Upper lobe of left lung (tissue), 6 donors: ENCODE results near the gene CHRNA7. TPM values are rescaled to one million over a fixed set of nuclear protein-coding genes. Genes with fewer than 3 reads are reported as not detected.

ENCODE experiments used
- ATAC-seq, 2 donors: fragments of 200-7000 bp; cut with Tn5 transposase; one replicate each; pipeline ENCODE4 v1.9.1; 2022; ENCODE audit warnings: mild to moderate bottlenecking in 2 of 2, moderate library complexity in 2 of 2; ENCODE audit not compliant: low FRiP score in 2 of 2
- DNase-seq, 2 donors: peaks; one replicate each; pipeline ENCODE4 v3.0.0-alpha.2; 2019 to 2020
- H3K27ac ChIP-seq, 4 donors: fragments of 200-600 bp; sonication (generic); one replicate each; pipeline ENCODE4 v1.5.1; 2016 to 2019
- H3K27me3 ChIP-seq, 4 donors: fragments of 200-600 bp; sonication (generic); one replicate each; pipeline ENCODE4 v1.5.1; 2017 to 2019
- H3K36me3 ChIP-seq, 4 donors: fragments of 200-600 bp; sonication (generic); one replicate each; pipeline ENCODE4 v1.5.1; 2016 to 2019
- H3K4me1 ChIP-seq, 4 donors: fragments of 200-600 bp; sonication (generic); one replicate each; pipeline ENCODE4 v1.5.1; 2018 to 2019
- H3K4me3 ChIP-seq, 4 donors: fragments of 200-600 bp; sonication (generic); one replicate each; pipeline ENCODE4 v1.5.1; 2017 to 2019; ENCODE audit warnings: mild to moderate bottlenecking in 2 of 4, moderate library complexity in 1 of 4
- H3K9me3 ChIP-seq, 4 donors: fragments of 200-600 bp; sonication (generic); one replicate each; pipeline ENCODE4 v1.5.1; 2018 to 2019
- CTCF ChIP-seq, 6 experiments: fragments of 450-650 bp in 4 of 6; fragments of 200-600 bp in 2 of 6; sonication (generic) in 2 of 6; IDR thresholded peaks; one replicate each; pipeline ENCODE4 v1.5.1; 2016 to 2019; ENCODE audit warnings: antibody characterized with exemption in 6 of 6
- EP300 ChIP-seq, 4 donors: sonication (generic); formaldehyde crosslinking; IDR thresholded peaks; one replicate each; pipeline ENCODE4 v1.5.1; 2017; ENCODE audit warnings: antibody characterized with exemption in 4 of 4, control low read depth in 2 of 4
- POLR2A ChIP-seq, 4 donors: fragments of 450-650 bp; IDR thresholded peaks; one replicate each; pipeline ENCODE4 v1.5.1; 2016 to 2017; ENCODE audit warnings: antibody characterized with exemption in 4 of 4, mild to moderate bottlenecking in 2 of 4
- POLR2AphosphoS5 ChIP-seq, 2 donors: sonication (generic); formaldehyde crosslinking; IDR thresholded peaks; one replicate each; pipeline ENCODE4 v1.5.1; 2017; ENCODE audit warnings: antibody characterized with exemption in 2 of 2
- WGBS, 2 donors: methylation state at CpG; one replicate each; pipeline ENCODE4 v1.1.5; 2017 to 2018; 5-methylcytosine and 5-hydroxymethylcytosine counted together
- total RNA-seq, 6 donors: library from RNA; depleted of rRNA in 4 of 6; stranded (reverse); fragments of >200 nt in 4 of 6; gene quantifications; one replicate each; pipeline versions ENCODE4 v1.1.0 to v1.2.1, GENCODE V29; 2016 to 2021
- donor health status: DM: no; HTN: no; CAD: no; lungs with moderate emphysema.
- donor health status: DM: no; HTN: yes; CAD: no; lungs with severe emphysema.

The CHRNA7 gene
- total RNA-seq, 6 donors from 2014 or later = 1.1 to 5.2 (median 1.7) TPM

GRCh38 chr15:32003558-32003957 lies 26.8 kb upstream of the CHRNA7 start:
- Histone ChIP-seq H3K4me3 (no peak overlapping the region), H3K36me3 (no peaks in the 10 kb centered on the region), H3K27me3 (no peaks in the 10 kb centered on the region), H3K27ac (no peak overlapping the region), H3K4me1 (no peaks in the 10 kb centered on the region), H3K9me3 (no peaks in the 10 kb centered on the region)
- 90 to 93% methylated on average over 2 of the region's 2 CpGs for WGBS, 2 donors
- TF ChIP-seq POLR2AphosphoS5 (IDR thresholded peaks at IDR 0.05) = no peak
- TF ChIP-seq POLR2A (IDR thresholded peaks at IDR 0.05) = no peak
- no peak for TF ChIP-seq CTCF (IDR thresholded peaks at IDR 0.05)
- no peak for TF ChIP-seq EP300 (IDR thresholded peaks at IDR 0.05)
- no peak for ATAC-seq
- DNase-seq = no peak

GRCh38 chr15:32004249-32004648 lies 26.1 kb upstream of the CHRNA7 start:
- Histone ChIP-seq H3K4me1 (no peaks in the 10 kb centered on the region), H3K36me3 (no peaks in the 10 kb centered on the region), H3K4me3 (no peak overlapping the region), H3K27ac (no peak overlapping the region), H3K9me3 (no peaks in the 10 kb centered on the region), H3K27me3 (no peaks in the 10 kb centered on the region)
- DNase-seq (no peak), ATAC-seq (no peak)
- WGBS, 2 donors = 68 to 74% methylated on average over 2 of the region's 2 CpGs
- no peak for TF ChIP-seq POLR2A (IDR thresholded peaks at IDR 0.05)
- TF ChIP-seq EP300 (IDR thresholded peaks at IDR 0.05) = no peak
- no peak for TF ChIP-seq CTCF (IDR thresholded peaks at IDR 0.05)
- no peak for TF ChIP-seq POLR2AphosphoS5 (IDR thresholded peaks at IDR 0.05)

GRCh38 chr15:32007355-32007960 lies 22.9 kb upstream of the CHRNA7 start:
- ATAC-seq = no peak
- Histone ChIP-seq H3K27ac (no peak overlapping the region), H3K9me3 (no peaks in the 10 kb centered on the region), H3K4me1 (no peaks in the 10 kb centered on the region), H3K4me3 (no peak overlapping the region), H3K27me3 (no peaks in the 10 kb centered on the region), H3K36me3 (no peaks in the 10 kb centered on the region)
- no peak for DNase-seq
- 70 to 71% methylated on average over 6 of the region's 6 CpGs for WGBS, 2 donors
- TF ChIP-seq POLR2AphosphoS5 (IDR thresholded peaks at IDR 0.05) = no peak

- no peaks in the 10 kb centered on the region for H3K9me3 ChIP-seq
- H3K27ac ChIP-seq = no peak overlapping the region
- no peaks in the 10 kb centered on the region for H3K4me1 ChIP-seq
- H3K36me3 ChIP-seq = no peaks in the 10 kb centered on the region
- H3K27me3 ChIP-seq = no peaks in the 10 kb centered on the region
- no peak for TF ChIP-seq EP300 (IDR thresholded peaks at IDR 0.05)
- TF ChIP-seq CTCF (IDR thresholded peaks at IDR 0.05) = no peak
- TF ChIP-seq POLR2A (IDR thresholded peaks at IDR 0.05) = no peak
- TF ChIP-seq POLR2AphosphoS5 (IDR thresholded peaks at IDR 0.05) = no peak
- no peak for ATAC-seq
- DNase-seq = no peak
- 77 to 93% methylated on average over 1 of the region's 1 CpG for WGBS, 2 donors
- H3K4me3 ChIP-seq = no peak overlapping the region
These were observed 15.4 kb upstream of the CHRNA7 start for GRCh38 chr15:32014953-32015352.

- WGBS, 2 donors = 80 to 85% methylated on average over 2 of the region's 2 CpGs
- TF ChIP-seq CTCF (IDR thresholded peaks at IDR 0.05) (no peak), POLR2A (IDR thresholded peaks at IDR 0.05) (no peak)
- Histone ChIP-seq H3K36me3 (no peaks in the 10 kb centered on the region), H3K4me3 (no peak overlapping the region), H3K27me3 (no peaks in the 10 kb centered on the region), H3K9me3 (no peaks in the 10 kb centered on the region), H3K27ac (no peak overlapping the region), H3K4me1 (no peaks in the 10 kb centered on the region)
- DNase-seq (no peak), ATAC-seq (no peak)
These were observed 10.2 kb upstream of the CHRNA7 start for GRCh38 chr15:32020156-32020555.
